H9 (cell line): ENCODE data around the gene ANKMY1. TPM values are rescaled to one million over a fixed set of nuclear protein-coding genes. Genes with fewer than 3 reads are reported as not detected.

Experiments used
- DNase-seq: peaks from one replicate; pipeline ENCODE4 v3.0.0-alpha.2; 2017
- H2AFZ ChIP-seq: one replicate; pipeline ENCODE4 v1.6.1; 2013; ENCODE audit warnings: mild to moderate bottlenecking, low read length, control low read depth, moderate library complexity
- H2AK5ac ChIP-seq: 2 replicates; pipeline ENCODE4 v1.6.1; 2013; ENCODE audit warnings: low read length, control low read depth, mixed read lengths; ENCODE audit not compliant: insufficient read length
- H2BK120ac ChIP-seq: one replicate; pipeline ENCODE4 v1.6.1; 2013; ENCODE audit warnings: low read depth, mild to moderate bottlenecking, low read length, control low read depth, inconsistent platforms; ENCODE audit not compliant: poor library complexity, severe bottlenecking
- H2BK12ac ChIP-seq: 2 replicates; pipeline ENCODE4 v1.6.1; 2013; ENCODE audit warnings: low read length, control low read depth, mixed read lengths, low read depth; ENCODE audit not compliant: insufficient read length
- H2BK15ac ChIP-seq: 2 replicates; pipeline ENCODE4 v1.6.1; 2013; ENCODE audit warnings: low read depth, low read length, control low read depth
- H2BK20ac ChIP-seq: one replicate; pipeline ENCODE4 v1.6.1; 2013; ENCODE audit warnings: low read depth, mild to moderate bottlenecking, low read length, control low read depth, inconsistent platforms; ENCODE audit not compliant: poor library complexity, severe bottlenecking
- H2BK5ac ChIP-seq: 2 replicates; pipeline ENCODE4 v1.6.1; 2013; ENCODE audit warnings: low read length, control low read depth, mixed read lengths; ENCODE audit not compliant: insufficient read length
- H3K14ac ChIP-seq: 2 replicates; pipeline ENCODE4 v1.6.1; 2013; ENCODE audit warnings: low read length, control low read depth; ENCODE audit not compliant: insufficient read depth
- H3K18ac ChIP-seq: 2 replicates; pipeline ENCODE4 v1.6.1; 2013; ENCODE audit warnings: low read depth, mild to moderate bottlenecking, mixed read lengths, low read length, control low read depth; ENCODE audit not compliant: insufficient read length
- H3K23ac ChIP-seq: 2 replicates; pipeline ENCODE4 v1.6.1; 2013; ENCODE audit warnings: low read length, control low read depth, mixed read lengths, low read depth; ENCODE audit not compliant: insufficient read length
- H3K23me2 ChIP-seq: 2 replicates; pipeline ENCODE4 v1.6.1; 2013; ENCODE audit warnings: low read depth, mild to moderate bottlenecking, mixed read lengths, low read length, control low read depth; ENCODE audit not compliant: insufficient read length, poor library complexity, severe bottlenecking
- H3K27ac ChIP-seq: 2 replicates; pipeline ENCODE4 v1.5.1; 2013; ENCODE audit warnings: low read length, control low read depth, mixed read lengths, low read depth; ENCODE audit not compliant: insufficient read length
- H3K27me3 ChIP-seq: 2 replicates; pipeline ENCODE4 v1.6.1; 2013; ENCODE audit warnings: low read length, control low read depth, inconsistent platforms; ENCODE audit not compliant: insufficient read depth
- H3K4ac ChIP-seq: 2 replicates; pipeline ENCODE4 v1.6.1; 2013; ENCODE audit warnings: low read depth, mild to moderate bottlenecking, control low read depth, inconsistent platforms, low read length, moderate library complexity
- H3K4me1 ChIP-seq: 2 replicates; pipeline ENCODE4 v1.6.1; 2013; ENCODE audit warnings: low read length, control low read depth, inconsistent platforms; ENCODE audit not compliant: insufficient read depth
- H3K4me2 ChIP-seq: 2 replicates; pipeline ENCODE4 v1.6.1; 2013; ENCODE audit warnings: low read length, control low read depth, mixed read lengths; ENCODE audit not compliant: insufficient read length, insufficient read depth
- H3K56ac ChIP-seq: 2 replicates; pipeline ENCODE4 v1.6.1; 2013; ENCODE audit warnings: low read depth, mild to moderate bottlenecking, mixed read lengths, low read length, control low read depth; ENCODE audit not compliant: insufficient read length
- H3K79me1 ChIP-seq: 2 replicates; pipeline ENCODE4 v1.6.1; 2013; ENCODE audit warnings: low read depth, mild to moderate bottlenecking, moderate library complexity, low read length, control low read depth, inconsistent platforms; ENCODE audit not compliant: insufficient read depth, poor library complexity, severe bottlenecking
- H3K79me2 ChIP-seq: 2 replicates; pipeline ENCODE4 v1.6.1; 2013; ENCODE audit warnings: low read length, control low read depth, inconsistent platforms; ENCODE audit not compliant: insufficient read depth
- H3K9ac ChIP-seq: 2 replicates; pipeline ENCODE4 v1.6.1; 2013; ENCODE audit warnings: low read length, control low read depth, mixed read lengths; ENCODE audit not compliant: insufficient read length; ENCODE audit errors: extremely low read depth
- H3K9me3 ChIP-seq: one replicate; pipeline ENCODE4 v1.6.1; 2013; ENCODE audit warnings: low read depth, low read length, inconsistent platforms; ENCODE audit not compliant: control insufficient read depth
- H3T11ph ChIP-seq: one replicate; pipeline ENCODE4 v1.6.1; 2013; ENCODE audit warnings: mild to moderate bottlenecking, low read length, control low read depth, inconsistent platforms
- H4K20me1 ChIP-seq: one replicate; pipeline ENCODE4 v1.6.1; 2013; ENCODE audit not compliant: control insufficient read depth, insufficient read length, insufficient read depth
- H4K5ac ChIP-seq: 2 replicates; pipeline ENCODE4 v1.6.1; 2013; ENCODE audit warnings: low read depth, mild to moderate bottlenecking, mixed read lengths, low read length, control low read depth; ENCODE audit not compliant: insufficient read length
- H4K8ac ChIP-seq: replicated peaks from 2 replicates; pipeline ENCODE4 v1.6.1; 2013; ENCODE audit warnings: low read length, control low read depth, mixed read lengths, low read depth; ENCODE audit not compliant: insufficient read length
- H4K91ac ChIP-seq: 2 replicates; pipeline ENCODE4 v1.6.1; 2013; ENCODE audit warnings: low read depth, mild to moderate bottlenecking, moderate library complexity, mixed read lengths, low read length, control low read depth; ENCODE audit not compliant: insufficient read length
- H3K27ac Mint-ChIP-seq, 3 experiments: 2 replicates in 2 of 3; 3 replicates in 1 of 3; pipeline ENCODE4 v1.8.0; 2020 to 2021; ENCODE audit warnings: mixed read lengths in 3 of 3, mild to moderate bottlenecking in 1 of 3, moderate library complexity in 1 of 3
- H3K27me3 Mint-ChIP-seq: 2 replicates; pipeline ENCODE4 v1.8.0; 2021; ENCODE audit warnings: low read depth, mild to moderate bottlenecking, moderate library complexity, mixed read lengths
- H3K36me3 Mint-ChIP-seq, 3 experiments: 2 replicates in 2 of 3; 3 replicates in 1 of 3; pipeline ENCODE4 v1.8.0; 2020 to 2021; ENCODE audit warnings: low read depth in 3 of 3, mixed read lengths in 3 of 3; ENCODE audit not compliant: insufficient read depth in 1 of 3
- H3K4me1 Mint-ChIP-seq, 2 experiments: 2 replicates each; pipeline ENCODE4 v1.8.0; 2020; ENCODE audit warnings: mixed read lengths in 2 of 2
- H3K4me3 Mint-ChIP-seq, 2 experiments: 2 replicates in 1 of 2; 3 replicates in 1 of 2; pipeline ENCODE4 v1.8.0; 2020 to 2021; ENCODE audit warnings: mild to moderate bottlenecking in 2 of 2, mixed read lengths in 2 of 2, moderate library complexity in 1 of 2
- H3K9me3 Mint-ChIP-seq, 2 experiments: 2 replicates in 1 of 2; 3 replicates in 1 of 2; pipeline ENCODE4 v1.8.0; 2020; ENCODE audit warnings: mild to moderate bottlenecking in 2 of 2, mixed read lengths in 2 of 2, moderate library complexity in 1 of 2
- CTCF ChIP-seq: fragments of 200-600 bp; sonication (generic); conservative IDR thresholded peaks from 3 replicates; pipeline ENCODE4 v1.8.0; 2021; ENCODE audit warnings: antibody characterized with exemption, mild to moderate bottlenecking
- WGBS: extraction: QIAGEN DNeasy Blood & Tissue Kit; methylation state at CpG from one replicate; pipeline ENCODE4 v1.1.7; 2013; ENCODE audit warnings: missing lambda C conversion rate, low lambda C conversion rate, mixed read lengths; ENCODE audit not compliant: insufficient read length; ENCODE audit errors: extremely low coverage; 5-methylcytosine and 5-hydroxymethylcytosine counted together
- total RNA-seq: library from RNA; stranded (reverse); gene quantifications from 2 replicates; pipeline ENCODE4 v1.2.1, GENCODE V29; 2021

Gene ANKMY1
- total RNA-seq, 1 experiment from 2014 or later = 13.7 TPM

GRCh38 chr2:240500561-240501423, 57.0 kb downstream of the ANKMY1 start:
- Mint-ChIP-seq H3K27me3 (peaks cover 2% of the 10 kb centered on the region), H3K9me3 (peaks cover 7 to 11% of the 10 kb centered on the region in 2 experiments), H3K4me3 (no peak overlapping the region), H3K4me1 (no peaks in the 10 kb centered on the region), H3K27ac (peak overlapping the region in 1 of 3 experiments; percentile 1; a peak in 1 of 7 replicates), H3K36me3 (peaks cover 0 to 11% (median 10%) of the 10 kb centered on the region in 3 experiments; a peak in 5 of 7 replicates)
- no peaks in the 10 kb centered on the region for H3K23me2 ChIP-seq
- no peak overlapping the region for H3K4me2 ChIP-seq
- H3K4me1 ChIP-seq = no peaks in the 10 kb centered on the region
- no peak overlapping the region for H3K56ac ChIP-seq
- H3K14ac ChIP-seq = no peak overlapping the region
- H2BK120ac ChIP-seq = no peak overlapping the region
- no peak overlapping the region for H3K9ac ChIP-seq
- H3K23ac ChIP-seq = no peak overlapping the region
- H2BK15ac ChIP-seq = no peak overlapping the region
- no peaks in the 10 kb centered on the region for H3K9me3 ChIP-seq
- H4K20me1 ChIP-seq = no peaks in the 10 kb centered on the region
- no peak overlapping the region for H4K5ac ChIP-seq
- no peak overlapping the region for H3K18ac ChIP-seq
- no peak overlapping the region for H2BK12ac ChIP-seq
- H3T11ph ChIP-seq = no peak overlapping the region
- no peak for TF ChIP-seq CTCF
- WGBS = no CpG with 5 or more reads among the region's 24 CpGs
- H2AFZ ChIP-seq = no peak overlapping the region
- no peak overlapping the region for H2AK5ac ChIP-seq
- H3K27me3 ChIP-seq = no peaks in the 10 kb centered on the region
- H3K4ac ChIP-seq = no peak overlapping the region
- peak; percentile 17 for DNase-seq
- H4K8ac ChIP-seq = no peak overlapping the region
- no peak overlapping the region for H3K27ac ChIP-seq
- H2BK20ac ChIP-seq = no peak overlapping the region
- H3K79me1 ChIP-seq = no peaks in the 10 kb centered on the region
- H2BK5ac ChIP-seq = no peak overlapping the region
- H3K79me2 ChIP-seq = no peaks in the 10 kb centered on the region
- H4K91ac ChIP-seq = no peak overlapping the region
